ENCODE measurements around the gene SMURF1.

- TF ChIP-seq CTCF (IDR thresholded peaks at IDR 0.05; ENCODE audit: low read depth, low read length, missing input control), result no peak
- TF ChIP-seq RAD21 (IDR thresholded peaks at IDR 0.05), result no peak
- TF ChIP-seq SP1 (IDR thresholded peaks at IDR 0.05), result no peak
- no peak for TF ChIP-seq GABPA (IDR thresholded peaks at IDR 0.05 in 1 of 2, conservative IDR thresholded peaks at IDR 0.05 in 1 of 2)
- TF ChIP-seq YY1 (IDR thresholded peaks at IDR 0.05), result no peak
- no peak for TF ChIP-seq NR2F2 (IDR thresholded peaks at IDR 0.05)
- no peak for TF ChIP-seq HNF4G (IDR thresholded peaks at IDR 0.05)
- no peak for TF ChIP-seq ZBTB33 (IDR thresholded peaks at IDR 0.05)
- TF ChIP-seq TAF1 (conservative IDR thresholded peaks at IDR 0.05), result no peak
- TF ChIP-seq JUND (IDR thresholded peaks at IDR 0.05), result no peak
- no peak for TF ChIP-seq ATF3 (IDR thresholded peaks at IDR 0.05)
- no peak for TF ChIP-seq HNF4A (conservative IDR thresholded peaks at IDR 0.05)
- no peak for TF ChIP-seq REST (IDR thresholded peaks at IDR 0.05)
- no peak for TF ChIP-seq EGR1 (IDR thresholded peaks at IDR 0.05; ENCODE audit: low read depth in 2 of 2)
Observed at GRCh38 chr7:99099499-99100077, 44.3 kb downstream of the SMURF1 start.
